ENCODE data around the gene ZNF275.
"Not testable (repeated sequence)": the region's sequence is repeated elsewhere in the genome, so short reads cannot be mapped to it uniquely, and the experiment has no call there.

Gene ZNF275

GRCh38 chrX:153305972-153306371, 28.0 kb upstream of the ZNF275 start:
- H3K27ac ChIP-seq (ENCODE audit: low read depth, low read length) = no peak overlapping the region
- no peak overlapping the region for H3K4me3 ChIP-seq (ENCODE audit: low read depth in 1 of 2, low read length in 2 of 2)
- no peaks in the 10 kb centered on the region for H3K36me3 ChIP-seq (ENCODE audit: insufficient read depth, low read length)
- peaks cover 0 to 10% of the 10 kb centered on the region in 2 donors for H3K27me3 ChIP-seq (ENCODE audit: control insufficient read depth in 1 of 2, insufficient read depth in 2 of 2, low read length in 2 of 2)
- H3K4me1 ChIP-seq (ENCODE audit: insufficient read depth, low read length) = no peaks in the 10 kb centered on the region
- no peak overlapping the region for H3K9ac ChIP-seq (ENCODE audit: low read length)
- no peaks in the 10 kb centered on the region for H3K9me3 ChIP-seq (ENCODE audit: low read length)

GRCh38 chrX:153306527-153307115, 27.3 kb upstream of the ZNF275 start:
- Histone ChIP-seq H3K27ac (ENCODE audit: low read depth, low read length) (no peak overlapping the region), H3K27me3 (ENCODE audit: control insufficient read depth in 1 of 2, insufficient read depth in 2 of 2, low read length in 2 of 2) (peaks cover 0 to 10% of the 10 kb centered on the region in 2 donors), H3K4me3 (ENCODE audit: low read depth in 1 of 2, low read length in 2 of 2) (no peak overlapping the region), H3K9me3 (ENCODE audit: low read length) (no peaks in the 10 kb centered on the region), H3K9ac (ENCODE audit: low read length) (no peak overlapping the region), H3K4me1 (ENCODE audit: insufficient read depth, low read length) (no peaks in the 10 kb centered on the region), H3K36me3 (ENCODE audit: insufficient read depth, low read length) (no peaks in the 10 kb centered on the region)

- H3K27me3 ChIP-seq (ENCODE audit: control insufficient read depth in 1 of 2, insufficient read depth in 2 of 2, low read length in 2 of 2) = peaks cover 0 to 14% of the 10 kb centered on the region in 2 donors
- no peak overlapping the region for H3K4me3 ChIP-seq (ENCODE audit: low read depth in 1 of 2, low read length in 2 of 2)
- H3K27ac ChIP-seq (ENCODE audit: low read depth, low read length) = no peak overlapping the region
- no peaks in the 10 kb centered on the region for H3K9me3 ChIP-seq (ENCODE audit: low read length)
- no peak overlapping the region for H3K9ac ChIP-seq (ENCODE audit: low read length)
- no peaks in the 10 kb centered on the region for H3K36me3 ChIP-seq (ENCODE audit: insufficient read depth, low read length)
- H3K4me1 ChIP-seq (ENCODE audit: insufficient read depth, low read length) = no peaks in the 10 kb centered on the region
These were observed 26.4 kb upstream of the ZNF275 start for GRCh38 chrX:153307276-153308178.

- Histone ChIP-seq H3K36me3 (ENCODE audit: insufficient read depth, low read length) (no peaks in the 10 kb centered on the region), H3K4me3 (ENCODE audit: low read depth in 1 of 2, low read length in 2 of 2) (no peak overlapping the region), H3K4me1 (ENCODE audit: insufficient read depth, low read length) (no peaks in the 10 kb centered on the region), H3K9me3 (ENCODE audit: low read length) (no peaks in the 10 kb centered on the region), H3K9ac (ENCODE audit: low read length) (no peak overlapping the region), H3K27me3 (ENCODE audit: control insufficient read depth in 1 of 2, insufficient read depth in 2 of 2, low read length in 2 of 2) (peaks cover 0 to 6% of the 10 kb centered on the region in 2 donors), H3K27ac (ENCODE audit: low read depth, low read length) (no peak overlapping the region)
These were observed 23.1 kb upstream of the ZNF275 start for GRCh38 chrX:153310901-153311300.

GRCh38 chrX:153312041-153312440, 21.9 kb upstream of the ZNF275 start:
- H3K9ac ChIP-seq (ENCODE audit: low read length) = no peak overlapping the region
- no peak overlapping the region for H3K27ac ChIP-seq (ENCODE audit: low read depth, low read length)
- H3K4me3 ChIP-seq (ENCODE audit: low read depth in 1 of 2, low read length in 2 of 2) = no peak overlapping the region
- H3K36me3 ChIP-seq (ENCODE audit: insufficient read depth, low read length) = no peaks in the 10 kb centered on the region
- H3K9me3 ChIP-seq (ENCODE audit: low read length) = no peaks in the 10 kb centered on the region
- H3K4me1 ChIP-seq (ENCODE audit: insufficient read depth, low read length) = no peaks in the 10 kb centered on the region
- peaks cover 0 to 6% of the 10 kb centered on the region in 2 donors for H3K27me3 ChIP-seq (ENCODE audit: control insufficient read depth in 1 of 2, insufficient read depth in 2 of 2, low read length in 2 of 2)

GRCh38 chrX:153312842-153313241, 21.1 kb upstream of the ZNF275 start:
- H3K4me3 ChIP-seq (ENCODE audit: low read depth in 1 of 2, low read length in 2 of 2) = no peak overlapping the region
- H3K4me1 ChIP-seq (ENCODE audit: insufficient read depth, low read length) = no peaks in the 10 kb centered on the region
- H3K27ac ChIP-seq (ENCODE audit: low read depth, low read length) = no peak overlapping the region
- no peaks in the 10 kb centered on the region for H3K36me3 ChIP-seq (ENCODE audit: insufficient read depth, low read length)
- no peaks in the 10 kb centered on the region for H3K9me3 ChIP-seq (ENCODE audit: low read length)
- no peak overlapping the region for H3K9ac ChIP-seq (ENCODE audit: low read length)
- H3K27me3 ChIP-seq (ENCODE audit: control insufficient read depth in 1 of 2, insufficient read depth in 2 of 2, low read length in 2 of 2) = peaks cover 0 to 6% of the 10 kb centered on the region in 2 donors

- H3K9ac ChIP-seq (ENCODE audit: low read length) = no peak overlapping the region
- no peaks in the 10 kb centered on the region for H3K9me3 ChIP-seq (ENCODE audit: low read length)
- peaks cover 0 to 4% of the 10 kb centered on the region in 2 donors for H3K27me3 ChIP-seq (ENCODE audit: control insufficient read depth in 1 of 2, insufficient read depth in 2 of 2, low read length in 2 of 2)
- H3K4me1 ChIP-seq (ENCODE audit: insufficient read depth, low read length) = no peaks in the 10 kb centered on the region
- no peak overlapping the region for H3K4me3 ChIP-seq (ENCODE audit: low read depth in 1 of 2, low read length in 2 of 2)
- H3K27ac ChIP-seq (ENCODE audit: low read depth, low read length) = no peak overlapping the region
- H3K36me3 ChIP-seq (ENCODE audit: insufficient read depth, low read length) = no peaks in the 10 kb centered on the region
These were observed 16.6 kb upstream of the ZNF275 start for GRCh38 chrX:153317306-153317705.

- H3K27ac ChIP-seq (ENCODE audit: low read depth, low read length) = no peak overlapping the region
- H3K9ac ChIP-seq (ENCODE audit: low read length) = no peak overlapping the region
- H3K27me3 ChIP-seq (ENCODE audit: control insufficient read depth in 1 of 2, insufficient read depth in 2 of 2, low read length in 2 of 2) = no peaks in the 10 kb centered on the region
- no peaks in the 10 kb centered on the region for H3K36me3 ChIP-seq (ENCODE audit: insufficient read depth, low read length)
- H3K9me3 ChIP-seq (ENCODE audit: low read length) = no peaks in the 10 kb centered on the region
- no peak overlapping the region for H3K4me3 ChIP-seq (ENCODE audit: low read depth in 1 of 2, low read length in 2 of 2)
- H3K4me1 ChIP-seq (ENCODE audit: insufficient read depth, low read length) = no peaks in the 10 kb centered on the region
These were observed 15.8 kb upstream of the ZNF275 start for GRCh38 chrX:153317996-153318722.

GRCh38 chrX:153318811-153319210, 15.1 kb upstream of the ZNF275 start:
- H3K4me3 ChIP-seq (ENCODE audit: low read depth in 1 of 2, low read length in 2 of 2) = no peak overlapping the region

GRCh38 chrX:153319295-153320046, 14.5 kb upstream of the ZNF275 start:
- Histone ChIP-seq H3K27ac (ENCODE audit: low read depth, low read length) (no peak overlapping the region), H3K4me3 (ENCODE audit: low read depth in 1 of 2, low read length in 2 of 2) (no peak overlapping the region), H3K9me3 (ENCODE audit: low read length) (no peaks in the 10 kb centered on the region), H3K36me3 (ENCODE audit: insufficient read depth, low read length) (no peaks in the 10 kb centered on the region), H3K4me1 (ENCODE audit: insufficient read depth, low read length) (no peaks in the 10 kb centered on the region), H3K9ac (ENCODE audit: low read length) (no peak overlapping the region), H3K27me3 (ENCODE audit: control insufficient read depth in 1 of 2, insufficient read depth in 2 of 2, low read length in 2 of 2) (no peaks in the 10 kb centered on the region)

More at GRCh38 chrX:153318811-153319210, 15.1 kb upstream of the ZNF275 start:
- no peaks in the 10 kb centered on the region for H3K36me3 ChIP-seq (ENCODE audit: insufficient read depth, low read length)
- no peak overlapping the region for H3K9ac ChIP-seq (ENCODE audit: low read length)
- H3K9me3 ChIP-seq (ENCODE audit: low read length) = no peaks in the 10 kb centered on the region
- H3K27me3 ChIP-seq (ENCODE audit: control insufficient read depth in 1 of 2, insufficient read depth in 2 of 2, low read length in 2 of 2) = no peaks in the 10 kb centered on the region
- H3K4me1 ChIP-seq (ENCODE audit: insufficient read depth, low read length) = no peaks in the 10 kb centered on the region
- H3K27ac ChIP-seq (ENCODE audit: low read depth, low read length) = no peak overlapping the region

- not testable (repeated sequence) for H3K9ac ChIP-seq (ENCODE audit: low read length); H3K36me3 ChIP-seq (ENCODE audit: insufficient read depth, low read length); H3K27me3 ChIP-seq (ENCODE audit: control insufficient read depth in 1 of 2, insufficient read depth in 2 of 2, low read length in 2 of 2)
These were observed 13.9 kb upstream of the ZNF275 start for GRCh38 chrX:153320047-153320443.

More at GRCh38 chrX:153320047-153320443, 13.9 kb upstream of the ZNF275 start:
- not testable (repeated sequence) for H3K4me3 ChIP-seq (ENCODE audit: low read depth in 1 of 2, low read length in 2 of 2); H3K27ac ChIP-seq (ENCODE audit: low read depth, low read length); H3K9me3 ChIP-seq (ENCODE audit: low read length); H3K4me1 ChIP-seq (ENCODE audit: insufficient read depth, low read length)
